ENCODE results near the gene BTBD19. TPM values are rescaled to one million over a fixed set of nuclear protein-coding genes. Genes with fewer than 3 reads are reported as not detected.
"Not testable (repeated sequence)": the region's sequence is repeated elsewhere in the genome, so short reads cannot be mapped to it uniquely, and the experiment has no call there.

The BTBD19 gene
- 1 to 10 TPM; 6.8 to 9.1 (median 7.4) TPM for polyA plus RNA-seq (ENCODE audit: insufficient read length in 3 of 3)

- peak in 1 of 3 donors; percentile 79 for DNase-seq (ENCODE audit: low read depth in 3 of 3, low spot score in 2 of 3)
Measured at GRCh38 chr1:44808063-44808937, at the start of gene BTBD19. TSS of gene BTBD19 (plus strand) at chr1:44808523. CDS start at chr1:44808821, 298 bp downstream.

- DNase-seq (ENCODE audit: low read depth in 3 of 3, low spot score in 2 of 3): no peak
Measured at GRCh38 chr1:44759077-44759476, 49.2 kb upstream of the BTBD19 start.

GRCh38 chr1:44760876-44761275 is 47.4 kb upstream of the BTBD19 start:
- no peak for DNase-seq (ENCODE audit: low read depth in 3 of 3, low spot score in 2 of 3)

DNA sequence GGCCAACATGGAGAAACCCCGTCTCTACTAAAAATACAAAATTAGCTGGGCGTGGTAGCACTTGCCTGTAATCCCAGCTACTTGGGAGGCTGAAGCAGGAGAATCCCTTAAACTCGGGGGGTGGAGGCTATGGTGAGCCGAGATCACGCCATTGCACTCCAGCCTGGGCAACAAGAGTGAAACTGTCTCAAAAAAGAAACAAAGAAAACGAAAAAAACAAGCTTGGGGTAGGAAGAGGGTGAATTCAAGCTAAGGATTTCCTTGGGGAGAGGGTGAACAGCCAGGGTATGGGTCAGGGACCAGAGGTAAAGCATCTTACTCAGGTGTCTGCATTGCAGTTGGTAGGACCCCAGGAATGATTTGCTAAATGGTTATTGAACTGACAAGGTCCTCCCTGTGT is 41.9 kb upstream of the BTBD19 start:
- DNase-seq (ENCODE audit: low read depth in 3 of 3, low spot score in 2 of 3): not testable (repeated sequence)

- DNase-seq (ENCODE audit: low read depth in 3 of 3, low spot score in 2 of 3): peak; percentile 87 to 94 (median 92)
Measured at GRCh38 chr1:44775078-44775929, 33.0 kb upstream of the BTBD19 start, which contains the start of gene RPS8. TSS of gene RPS8 (plus strand) at chr1:44775540. CDS start at chr1:44775597, 57 bp downstream.

DNA sequence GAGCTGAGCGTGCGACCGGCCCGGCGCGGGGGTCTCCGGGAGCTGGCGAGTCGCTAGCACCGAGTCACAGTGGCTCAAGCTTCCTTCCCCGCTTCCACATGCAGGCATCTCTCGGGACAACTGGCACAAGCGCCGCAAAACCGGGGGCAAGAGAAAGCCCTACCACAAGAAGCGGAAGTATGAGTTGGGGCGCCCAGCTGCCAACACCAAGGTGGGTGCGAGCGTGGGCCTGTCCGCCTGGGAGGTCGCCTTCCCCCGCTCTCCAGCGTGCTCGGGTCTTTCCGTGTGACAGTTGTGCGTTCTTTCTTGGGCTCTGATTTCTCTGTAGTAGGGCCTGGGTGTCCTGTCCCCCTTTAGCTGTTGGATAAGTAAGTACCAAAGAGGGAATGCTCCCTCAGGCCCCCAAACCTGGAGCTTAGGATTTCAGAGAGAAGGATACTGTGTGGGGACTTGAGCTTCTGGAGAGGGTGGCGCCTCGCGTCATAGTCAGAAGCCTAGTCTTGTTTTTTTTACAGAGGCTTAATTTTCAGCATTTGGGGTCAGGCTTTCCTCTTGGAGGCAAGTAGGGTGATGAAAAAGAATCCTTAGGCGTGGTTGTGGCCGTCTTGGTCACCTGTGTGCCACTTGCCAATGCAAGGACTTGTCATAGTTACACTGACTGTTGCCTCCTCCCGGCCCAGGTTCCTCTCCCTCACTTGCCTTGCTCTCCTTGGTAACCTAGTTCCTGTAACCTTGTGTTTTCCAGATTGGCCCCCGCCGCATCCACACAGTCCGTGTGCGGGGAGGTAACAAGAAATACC is 32.2 kb upstream of the BTBD19 start:
- DNase-seq (ENCODE audit: low read depth in 3 of 3, low spot score in 2 of 3): no peak

DNA sequence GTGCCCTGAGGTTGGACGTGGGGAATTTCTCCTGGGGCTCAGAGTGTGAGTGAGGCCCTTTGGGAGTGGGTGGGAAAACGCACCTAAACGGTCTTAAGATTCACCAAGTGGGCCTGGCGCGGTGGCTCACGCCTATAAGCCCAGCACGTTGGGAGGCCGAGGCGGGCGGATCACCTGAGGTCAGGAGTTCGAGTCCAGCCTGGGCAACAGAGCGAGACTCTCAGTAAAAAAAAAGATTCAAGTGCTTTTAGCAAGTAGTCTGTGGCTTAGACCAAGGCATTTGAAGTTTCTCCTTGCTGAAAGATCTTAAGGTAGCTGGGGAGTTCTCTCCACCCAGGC is 31.6 kb upstream of the BTBD19 start:
- no peak for DNase-seq (ENCODE audit: low read depth in 3 of 3, low spot score in 2 of 3)

- DNase-seq (ENCODE audit: low read depth in 3 of 3, low spot score in 2 of 3): no peak
Measured at GRCh38 chr1:44777547-44777946, 30.8 kb upstream of the BTBD19 start.

GRCh38 chr1:44777969-44778635 is 30.2 kb upstream of the BTBD19 start:
- no peak for DNase-seq (ENCODE audit: low read depth in 3 of 3, low spot score in 2 of 3)

- DNase-seq (ENCODE audit: low read depth in 3 of 3, low spot score in 2 of 3): no peak
Measured at GRCh38 chr1:44778705-44779576, 29.4 kb upstream of the BTBD19 start.

DNA sequence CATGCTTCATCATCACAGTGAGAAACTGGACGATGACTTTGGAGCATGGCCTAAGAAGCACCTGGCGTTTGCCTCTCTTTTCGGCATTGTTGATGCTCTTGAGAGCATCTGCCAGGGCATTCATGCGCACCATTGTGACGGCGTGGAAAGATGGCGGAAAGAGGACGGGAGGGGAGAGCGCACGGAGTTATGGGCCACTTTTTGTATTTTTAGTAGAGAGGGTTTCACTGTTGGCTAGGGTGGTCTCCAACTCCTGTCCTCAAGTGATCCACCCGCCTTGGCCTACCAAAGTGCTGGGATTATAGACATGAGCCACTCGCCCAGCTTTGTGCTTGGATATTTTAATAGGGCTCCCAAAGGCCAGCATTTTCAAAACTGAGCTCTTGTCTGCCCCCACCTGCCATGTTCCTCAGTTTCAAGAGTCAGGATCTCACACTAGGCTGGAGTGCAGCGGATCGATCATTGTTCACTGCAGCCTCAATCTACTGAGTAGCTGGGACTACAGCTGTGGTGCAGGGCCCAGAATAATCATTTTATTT is 27.7 kb upstream of the BTBD19 start:
- DNase-seq (ENCODE audit: low read depth in 3 of 3, low spot score in 2 of 3): no peak

DNA sequence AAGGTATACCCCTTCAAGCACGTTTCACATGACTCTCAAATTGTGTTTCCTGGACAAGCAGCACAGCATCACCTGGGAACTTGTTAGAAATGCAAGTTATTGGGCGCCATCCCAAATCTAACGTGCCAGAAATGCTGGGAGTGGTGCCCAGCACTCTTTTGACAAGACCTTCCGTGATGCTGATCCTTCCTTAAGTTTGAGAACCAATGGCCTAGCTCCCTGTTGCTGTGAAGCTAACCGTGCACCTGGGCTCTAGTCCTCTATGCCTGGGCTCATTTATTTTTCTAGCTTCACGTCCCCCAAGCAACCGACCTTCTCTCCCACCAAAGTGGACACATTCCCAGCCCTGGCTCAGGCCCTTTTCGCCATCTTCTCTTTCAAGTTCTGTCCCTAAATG is 24.6 kb upstream of the BTBD19 start:
- no peak for DNase-seq (ENCODE audit: low read depth in 3 of 3, low spot score in 2 of 3)

DNA sequence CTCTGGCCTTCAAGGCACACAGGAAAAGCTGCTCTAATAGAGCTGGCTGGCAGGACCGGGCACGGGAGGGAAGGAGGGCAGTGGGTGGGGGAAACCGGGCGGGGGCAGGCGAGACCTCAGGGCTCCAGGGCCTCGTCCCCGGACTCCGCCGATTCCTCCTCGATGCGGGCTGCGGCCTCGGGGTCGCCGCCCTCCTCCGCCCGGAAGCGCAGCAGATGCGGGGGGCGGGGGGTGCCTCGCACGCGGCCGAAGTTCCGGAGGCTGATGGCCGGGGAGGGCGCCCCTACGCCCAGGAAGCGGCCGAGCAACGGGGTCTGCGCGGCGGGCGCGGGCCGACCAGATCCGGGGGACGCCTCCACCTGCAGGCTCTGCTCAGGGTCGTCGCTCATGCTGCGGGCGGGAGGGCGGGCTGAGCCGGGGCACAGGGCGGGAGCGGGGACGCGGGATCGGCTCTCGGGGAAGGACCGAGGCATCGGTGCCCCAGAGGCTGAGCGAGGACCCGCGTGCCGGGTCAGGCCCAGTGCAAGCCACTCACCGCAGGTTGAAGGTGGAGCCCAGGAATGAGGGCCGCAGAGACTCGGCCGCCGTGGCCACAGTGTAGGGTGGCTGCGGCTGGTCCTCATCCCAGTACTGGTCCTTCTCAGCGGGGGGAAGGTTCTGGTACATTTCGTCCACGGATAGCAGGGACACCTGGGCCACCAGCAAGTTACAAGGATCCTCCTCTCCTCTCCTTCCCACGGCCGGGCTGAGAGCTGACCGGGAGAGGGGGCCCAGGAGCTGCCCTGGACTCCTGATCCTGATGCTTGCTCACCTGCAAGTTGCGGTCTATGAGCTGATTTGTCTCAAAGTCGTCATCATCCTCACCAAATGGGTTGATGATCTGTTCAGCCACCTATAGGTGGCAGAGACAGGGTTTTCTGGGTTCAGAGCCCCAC is 24.0 kb upstream of the BTBD19 start:
- no peak for DNase-seq (ENCODE audit: low read depth in 3 of 3, low spot score in 2 of 3)

- DNase-seq (ENCODE audit: low read depth in 3 of 3, low spot score in 2 of 3): no peak
Measured at GRCh38 chr1:44785029-44785380, 23.3 kb upstream of the BTBD19 start.

DNA sequence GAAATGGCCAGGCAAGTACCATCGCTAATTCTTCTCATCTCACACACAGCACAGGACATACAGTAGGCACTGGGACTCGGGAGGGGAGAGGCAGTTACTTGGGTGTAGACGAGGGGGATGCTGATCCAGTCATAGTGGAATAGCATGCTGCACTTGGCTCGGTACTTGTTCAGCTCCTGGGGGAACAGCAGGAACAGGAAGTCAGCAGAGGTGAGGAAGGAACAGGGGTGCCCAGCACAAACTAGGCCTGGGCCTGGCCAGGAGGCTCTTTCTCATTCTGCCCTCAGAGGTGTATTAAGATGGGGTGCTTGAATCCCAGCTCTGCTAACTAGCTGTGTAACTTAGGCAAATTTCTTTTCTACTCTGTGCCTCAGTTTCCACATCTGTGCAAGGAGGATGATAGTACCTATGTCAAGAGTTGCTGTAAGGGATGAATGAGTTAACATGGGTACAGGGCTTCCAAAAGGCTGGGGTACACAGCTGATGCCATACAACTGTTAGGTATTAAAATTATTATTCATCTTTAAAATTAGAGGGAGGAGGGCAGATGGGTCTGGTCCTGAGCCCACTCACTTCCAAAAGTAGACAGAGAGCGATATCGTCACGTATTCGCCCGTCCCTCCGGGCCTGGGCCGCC is 22.7 kb upstream of the BTBD19 start:
- DNase-seq (ENCODE audit: low read depth in 3 of 3, low spot score in 2 of 3): no peak

GRCh38 chr1:44786138-44786840 is 22.0 kb upstream of the BTBD19 start:
- no peak for DNase-seq (ENCODE audit: low read depth in 3 of 3, low spot score in 2 of 3)
